Heart left ventricle (tissue), 13 donors: Measurements from ENCODE around the gene IGIP.

Source experiments
- POLR2A ChIP-seq, 2 donors: fragments of 450-650 bp; IDR thresholded peaks; one replicate each; pipeline ENCODE4 v1.6.1; 2017; ENCODE audit warnings: antibody characterized with exemption in 2 of 2, mild to moderate bottlenecking in 2 of 2, moderate library complexity in 2 of 2
- TF ChIP-seq, protein P1 (sequence below), 12 donors: fragments of 200-600 bp; sonication (generic) in 4 of 12; IDR thresholded peaks; one replicate each; pipeline versions ENCODE4 v1.5.0 to v1.8.0; 2018 to 2022; ENCODE audit warnings: antibody characterized with exemption in 12 of 12, mild to moderate bottlenecking in 5 of 12
- donor health status: ischemic (EF 13 %, LVEDD 7.1; RV severe dilation, severe dysfunction).
- donor health status: DM: no; HTN: yes; CAD: no.
- donor health status: DM: no; HTN: no; CAD: no.
- donor health status: ischemic (EF 25% LVEDD 6.9; RV normal size, moderate dysfunction).
- donor health status: ischemic (EF 25% LVEDD 5.7; RV mildly dilated, moderate dysfunction).
- donor health status: ischemic (EF 35%, LVEDD 5.7; RV mildly dilated, moderate dysfunction).
- donor health status: nonischemic (EF 11% LVEDD 7.7; RV severe dilation, severe dysfunction).
- donor health status: DM: yes; HTN: yes; CAD: no.
- donor health status: PGD.
- donor health status: ischemic (EF 29% LVEDD 5.4; RV normal size, mild dysfunction).
- donor health status: nonischemic (EF 23%, LVEDD 6.1; RV moderate dilation, normal function).

DNA sequence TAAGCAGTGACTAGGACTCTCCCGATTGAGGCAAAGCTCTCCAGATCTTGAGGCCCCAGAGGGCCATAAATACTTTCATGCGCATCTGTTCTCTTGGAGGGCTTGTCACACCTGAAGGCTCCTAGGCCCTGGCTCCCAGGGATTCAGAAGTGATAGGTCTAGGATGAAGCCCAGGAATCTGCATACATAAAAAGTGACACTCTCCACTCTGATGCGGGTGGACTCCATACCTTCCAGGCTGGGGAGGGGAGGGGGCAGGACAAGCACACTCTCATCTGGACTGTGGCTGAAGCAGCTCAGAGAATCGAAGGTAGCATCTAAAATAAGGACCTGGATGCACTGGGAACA is 40.2 kb downstream of the IGIP start:
- TF ChIP-seq, protein P1, sequence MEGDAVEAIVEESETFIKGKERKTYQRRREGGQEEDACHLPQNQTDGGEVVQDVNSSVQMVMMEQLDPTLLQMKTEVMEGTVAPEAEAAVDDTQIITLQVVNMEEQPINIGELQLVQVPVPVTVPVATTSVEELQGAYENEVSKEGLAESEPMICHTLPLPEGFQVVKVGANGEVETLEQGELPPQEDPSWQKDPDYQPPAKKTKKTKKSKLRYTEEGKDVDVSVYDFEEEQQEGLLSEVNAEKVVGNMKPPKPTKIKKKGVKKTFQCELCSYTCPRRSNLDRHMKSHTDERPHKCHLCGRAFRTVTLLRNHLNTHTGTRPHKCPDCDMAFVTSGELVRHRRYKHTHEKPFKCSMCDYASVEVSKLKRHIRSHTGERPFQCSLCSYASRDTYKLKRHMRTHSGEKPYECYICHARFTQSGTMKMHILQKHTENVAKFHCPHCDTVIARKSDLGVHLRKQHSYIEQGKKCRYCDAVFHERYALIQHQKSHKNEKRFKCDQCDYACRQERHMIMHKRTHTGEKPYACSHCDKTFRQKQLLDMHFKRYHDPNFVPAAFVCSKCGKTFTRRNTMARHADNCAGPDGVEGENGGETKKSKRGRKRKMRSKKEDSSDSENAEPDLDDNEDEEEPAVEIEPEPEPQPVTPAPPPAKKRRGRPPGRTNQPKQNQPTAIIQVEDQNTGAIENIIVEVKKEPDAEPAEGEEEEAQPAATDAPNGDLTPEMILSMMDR (IDR thresholded peaks at IDR 0.05): no peak
- TF ChIP-seq POLR2A (IDR thresholded peaks at IDR 0.05): no peak
